IMR-90 (cell line): Measurements from ENCODE around the gene VEPH1.

Experiments
- CTCF ChIP-seq: conservative IDR thresholded peaks from 2 replicates; pipeline ENCODE4 v1.5.1; 2012; ENCODE audit warnings: mild to moderate bottlenecking, low read depth, low read length, improper control_type of control experiment
- MAZ ChIP-seq: IDR thresholded peaks from 2 replicates; pipeline ENCODE4 v1.6.1; 2012; ENCODE audit warnings: low read depth, mild to moderate bottlenecking, low read length, improper control_type of control experiment, moderate library complexity, borderline replicate concordance
- POLR2A ChIP-seq: IDR thresholded peaks from 2 replicates; pipeline ENCODE4 v1.6.1; 2012; ENCODE audit warnings: mild to moderate bottlenecking, low read depth, low read length
- RAD21 ChIP-seq: IDR thresholded peaks from 2 replicates; pipeline ENCODE4 v1.6.1; 2012; ENCODE audit warnings: low read length, improper control_type of control experiment
- RCOR1 ChIP-seq: IDR thresholded peaks from 2 replicates; pipeline ENCODE4 v1.6.1; 2012; ENCODE audit warnings: mild to moderate bottlenecking, low read length, improper control_type of control experiment; ENCODE audit not compliant: insufficient replicate concordance
- SMC3 ChIP-seq: fragments of 150-350 bp; IDR thresholded peaks from 2 replicates; pipeline ENCODE4 v1.6.1; 2016; ENCODE audit warnings: low read depth, mild to moderate bottlenecking, antibody characterized with exemption, low read length, moderate library complexity

GRCh38 chr3:157527131-157527881 lies 24.1 kb upstream of the VEPH1 start:
- TF ChIP-seq POLR2A, result no peak
- TF ChIP-seq CTCF, result no peak
- TF ChIP-seq MAZ, result no peak
- no peak for TF ChIP-seq SMC3
- no peak for TF ChIP-seq RCOR1
- TF ChIP-seq RAD21, result no peak
